HG03159 (cell line): ENCODE data around the gene C10orf53.

Source experiments
- ATAC-seq: cut with Tn5 transposase; IDR thresholded peaks from one replicate; pipeline ENCODE4 v1.9.1; 2021; ENCODE audit warnings: mild to moderate bottlenecking, moderate library complexity; ENCODE audit not compliant: unreplicated experiment

C10orf53 gene

DNA sequence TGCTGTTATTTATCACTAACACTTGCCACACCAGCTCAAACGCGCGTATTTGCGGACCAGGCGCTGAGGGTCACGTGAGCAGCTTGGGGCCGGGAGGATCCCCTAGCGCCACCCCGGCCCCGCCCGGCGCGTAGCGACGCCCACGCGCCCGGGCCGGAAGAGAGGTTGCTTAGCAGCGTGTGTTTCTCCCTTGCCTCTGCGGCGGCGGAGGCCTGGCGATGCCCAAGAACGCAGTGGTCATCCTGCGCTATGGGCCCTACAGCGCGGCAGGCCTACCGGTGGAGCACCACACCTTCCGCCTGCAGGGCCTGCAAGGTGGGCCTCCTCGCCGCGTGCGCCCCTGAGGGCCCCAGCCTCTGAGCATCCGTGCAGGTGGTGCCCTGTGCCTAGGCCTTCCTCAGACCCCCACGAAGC lies at the start of gene C10orf53:
Gene C10orf53, plus strand, starts transcription at position 172 of the 414 bp plus-strand sequence. Its CDS starts 47 bp downstream, at position 219.
- no peak for ATAC-seq

- no peak for ATAC-seq
These were observed 47.5 kb upstream of the C10orf53 start for GRCh38 chr10:49631975-49632374.

DNA sequence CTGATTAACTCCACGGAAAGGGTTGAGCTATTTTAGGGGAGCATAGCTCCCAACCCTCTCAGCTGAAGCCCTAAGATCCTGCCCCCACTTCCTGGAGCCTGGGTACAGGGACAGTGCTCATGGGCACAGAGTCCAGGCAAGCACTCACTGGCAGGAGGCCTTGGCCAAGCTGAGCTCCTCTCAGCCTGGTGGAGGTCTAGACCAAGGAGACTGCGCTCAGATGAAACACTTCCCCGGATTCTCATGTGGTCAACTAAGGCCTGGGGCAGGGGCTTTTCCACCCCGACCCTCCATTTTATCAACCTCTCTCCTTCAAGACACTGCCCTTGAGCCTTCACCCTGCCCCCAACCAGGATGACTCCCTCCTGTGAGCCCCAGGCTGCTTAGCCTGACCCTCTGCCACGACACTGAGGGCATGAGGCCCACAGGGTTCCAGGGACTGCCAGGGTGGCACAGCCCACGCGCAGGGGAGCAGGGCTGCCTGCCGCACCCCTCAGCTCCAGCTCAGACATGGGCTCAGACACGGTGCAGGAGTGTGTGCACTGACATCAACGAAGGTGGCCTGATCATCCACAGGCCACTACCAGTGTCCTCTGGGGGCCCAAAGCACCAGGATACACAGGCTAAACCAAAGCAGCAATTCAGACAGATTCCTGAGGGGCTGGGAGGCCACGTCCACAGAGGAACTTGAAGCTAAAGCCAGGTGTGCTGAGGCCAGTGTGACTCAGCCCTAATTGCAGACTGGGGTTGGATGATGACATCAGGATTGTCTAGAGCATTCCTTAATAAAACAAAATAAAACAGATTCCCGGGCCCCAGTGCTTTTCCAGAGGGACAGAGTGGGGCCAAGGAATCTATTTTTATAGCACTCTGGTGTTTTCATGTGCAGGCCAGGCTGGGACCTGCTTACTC lies 46.8 kb upstream of the C10orf53 start:
- ATAC-seq: no peak

DNA sequence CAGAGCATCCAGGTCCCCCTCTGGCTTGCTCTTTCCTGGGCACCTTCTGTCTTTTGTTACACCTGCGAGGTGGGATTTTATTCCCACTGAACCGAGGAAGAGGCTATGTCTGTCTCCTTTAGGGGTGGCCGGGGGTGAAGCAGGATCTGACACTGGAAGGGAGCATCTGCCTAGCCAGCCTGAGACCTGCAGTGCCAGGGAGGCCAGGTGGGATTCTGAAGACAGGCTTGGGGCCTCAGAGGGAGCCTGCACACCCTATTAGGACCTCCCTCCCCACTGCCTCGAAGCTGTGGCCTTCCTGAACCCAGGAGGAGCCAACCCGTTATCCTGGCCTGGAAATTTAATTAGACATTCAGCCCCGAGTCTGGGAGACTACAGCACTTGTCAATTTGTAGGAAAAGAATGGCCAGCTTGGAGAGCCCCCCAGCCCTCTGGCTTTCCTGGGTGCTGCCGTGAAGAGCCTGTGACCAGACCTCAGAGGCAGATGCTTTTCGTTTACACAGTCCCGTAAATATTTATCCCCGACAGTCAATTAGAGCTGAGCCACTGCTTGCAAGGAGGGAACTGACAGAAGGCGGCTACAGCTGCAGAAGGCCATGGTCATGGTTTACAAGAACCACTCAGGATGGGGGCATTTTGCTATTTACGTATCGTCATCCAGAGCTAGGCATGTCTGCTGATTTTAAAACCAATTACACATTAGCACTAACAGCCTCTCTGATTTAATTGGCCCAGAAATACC lies 46.0 kb upstream of the C10orf53 start:
- ATAC-seq: no peak

- ATAC-seq: no peak
These were observed 45.3 kb upstream of the C10orf53 start for GRCh38 chr10:49634069-49634660.

- ATAC-seq: no peak
These were observed 37.1 kb upstream of the C10orf53 start for GRCh38 chr10:49642311-49642710.

DNA sequence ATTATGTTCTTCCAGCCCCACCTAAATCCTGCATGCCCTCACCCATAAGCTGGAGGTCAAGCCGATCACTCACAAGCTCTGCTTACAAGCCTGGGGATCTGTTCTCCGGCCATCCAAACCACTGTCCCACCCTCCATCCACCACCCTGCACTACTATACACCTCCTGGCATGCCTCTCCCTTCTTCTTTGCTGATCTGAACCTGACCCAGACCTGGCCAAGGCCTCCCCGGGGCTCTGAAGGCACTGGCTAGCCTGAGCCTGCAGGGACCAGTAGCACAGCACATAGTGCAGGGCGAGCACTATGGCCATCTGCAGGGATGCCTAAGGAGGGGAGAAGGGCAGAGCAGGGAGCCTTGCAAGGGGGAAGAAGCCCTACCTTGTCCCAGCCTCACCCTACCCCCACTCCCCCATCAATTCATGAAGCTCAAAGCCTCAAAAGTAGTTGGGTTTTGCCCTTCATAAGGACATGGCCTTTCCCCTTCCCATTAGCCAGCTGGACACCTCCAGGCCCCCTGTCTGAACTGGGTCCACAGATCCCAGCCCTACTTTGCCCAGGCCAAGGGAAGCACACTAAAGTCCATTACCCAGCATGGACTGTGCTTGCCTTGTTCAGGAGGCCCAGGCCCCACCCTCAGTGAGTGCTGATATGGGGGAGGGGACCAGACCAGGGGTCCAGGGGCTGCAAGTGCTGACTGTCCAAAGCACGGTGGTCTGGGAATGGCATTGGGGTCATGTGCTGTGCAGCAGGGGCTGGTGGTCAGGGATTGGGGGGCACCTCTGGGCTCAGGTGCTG lies 36.0 kb upstream of the C10orf53 start:
- no peak for ATAC-seq

- ATAC-seq: no peak
These were observed 35.3 kb upstream of the C10orf53 start for GRCh38 chr10:49644035-49644646.

DNA sequence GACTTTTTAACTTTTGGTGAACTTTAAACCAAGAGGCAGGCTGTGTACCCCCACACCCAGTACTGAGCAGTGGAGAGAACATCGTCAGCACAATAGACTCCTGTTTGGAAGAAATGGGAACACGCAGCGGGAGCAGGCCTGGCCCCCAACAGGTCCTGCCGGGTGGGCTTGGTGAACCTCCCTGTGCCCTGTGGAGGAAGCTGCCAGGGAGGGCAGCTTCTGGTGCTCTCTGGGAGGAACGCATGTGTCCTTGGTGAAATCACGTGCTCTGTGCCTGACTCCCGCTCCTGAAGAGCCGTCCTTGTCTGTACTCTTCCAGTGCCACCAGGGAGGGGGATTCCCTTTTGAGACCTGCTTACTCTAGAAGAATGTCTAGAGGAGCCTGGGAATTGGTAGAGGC lies 34.0 kb upstream of the C10orf53 start:
- ATAC-seq: no peak

- ATAC-seq: no peak
These were observed 33.3 kb upstream of the C10orf53 start for GRCh38 chr10:49645871-49646870.

- ATAC-seq: no peak
These were observed 31.9 kb upstream of the C10orf53 start for GRCh38 chr10:49647554-49647953.

GRCh38 chr10:49647985-49648795 lies 31.3 kb upstream of the C10orf53 start:
- ATAC-seq: no peak

DNA sequence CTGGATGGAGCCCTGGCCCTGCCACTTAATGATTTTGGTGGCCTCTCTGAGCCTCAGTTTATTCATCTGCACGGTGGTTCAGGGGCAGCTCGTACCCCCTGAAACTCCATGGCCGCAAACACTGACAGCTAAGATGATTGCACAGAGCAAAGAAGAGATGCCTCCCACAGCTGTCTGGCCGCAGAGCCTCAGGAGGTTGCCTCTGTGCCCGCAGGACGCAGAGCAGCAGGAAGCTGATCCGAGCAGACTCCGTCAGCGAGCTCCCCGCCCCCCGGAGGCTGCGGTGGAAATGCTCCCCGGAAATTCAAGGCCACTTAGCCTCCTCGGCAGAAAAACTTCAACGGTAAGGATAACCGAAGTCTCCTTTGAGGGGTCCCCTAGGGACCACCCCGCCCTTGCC lies 30.2 kb upstream of the C10orf53 start:
- ATAC-seq: no peak

DNA sequence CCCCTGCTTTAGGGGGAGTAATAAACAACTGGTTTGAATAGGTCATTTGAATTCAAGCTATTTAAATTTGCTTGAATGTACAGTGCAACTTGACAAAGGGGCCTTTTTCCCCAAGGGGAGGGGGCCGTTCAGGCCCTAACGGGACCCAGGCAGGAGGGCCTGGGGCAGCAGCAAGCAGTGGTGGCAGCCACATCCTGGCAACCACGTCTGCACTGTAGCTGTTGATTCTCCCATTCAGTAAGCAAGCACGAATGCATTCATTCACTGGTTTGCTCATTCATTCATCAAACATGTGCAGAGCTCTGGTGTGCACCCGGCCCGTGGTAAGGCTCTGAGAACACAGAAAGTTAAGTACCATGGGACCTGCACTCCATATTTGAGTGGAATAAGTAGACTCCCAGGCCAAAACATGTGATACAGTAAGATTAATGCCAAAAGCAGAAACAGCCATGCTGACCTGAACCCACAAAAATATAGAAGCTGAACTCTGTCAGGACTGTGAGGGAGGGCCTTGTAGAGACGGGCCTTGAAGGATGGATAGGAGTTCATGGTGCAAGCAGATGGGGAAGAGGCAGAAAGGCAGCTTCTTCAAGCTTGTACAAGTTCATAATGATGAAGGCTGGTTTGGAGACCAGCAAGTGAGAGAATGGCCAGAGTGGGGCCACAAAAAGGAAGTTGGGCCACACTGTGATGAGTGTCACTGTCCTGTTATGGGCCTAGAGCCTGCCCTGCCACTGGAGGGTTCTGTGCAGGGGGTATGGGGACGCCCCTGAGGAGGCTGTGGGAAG lies 29.3 kb upstream of the C10orf53 start:
- ATAC-seq: no peak

GRCh38 chr10:49650724-49651034 lies 28.8 kb upstream of the C10orf53 start:
- no peak for ATAC-seq

DNA sequence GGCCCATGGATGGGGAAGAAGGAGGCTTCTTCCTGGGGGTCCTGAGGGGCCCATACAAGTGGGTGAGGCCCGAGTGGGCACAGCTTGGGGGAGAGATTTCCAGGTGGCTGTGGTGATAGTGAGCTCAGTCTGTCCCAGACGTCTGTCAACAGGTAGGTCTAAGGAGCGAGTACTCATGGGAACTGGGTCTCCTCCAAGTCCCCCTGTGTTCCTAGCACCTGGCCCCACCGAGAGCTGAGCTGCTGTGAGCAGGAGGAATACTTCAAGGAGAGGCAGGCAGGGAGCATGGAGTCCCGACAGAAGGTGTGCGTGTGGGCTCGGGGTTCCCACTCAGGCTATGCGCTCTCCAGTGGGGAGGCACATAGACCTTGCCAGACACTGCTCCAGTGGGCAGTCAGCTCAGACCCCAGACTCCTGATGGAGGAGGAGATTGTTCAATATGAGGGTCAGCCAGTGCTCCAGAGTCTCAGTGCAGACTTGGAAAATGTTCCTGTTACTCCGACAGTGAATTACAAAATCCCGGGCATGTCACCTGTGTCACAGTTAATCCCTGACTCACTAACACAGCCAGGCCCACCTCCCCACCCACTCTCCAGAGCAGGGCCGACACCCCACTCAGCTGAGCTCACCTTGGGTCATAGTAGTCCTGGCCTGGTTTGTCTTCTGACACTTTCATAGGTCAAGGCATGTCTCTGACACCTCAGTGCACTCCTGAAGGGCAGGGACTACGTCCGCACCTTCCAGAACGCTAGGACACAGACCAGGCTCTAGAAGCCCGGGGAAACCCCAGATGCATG lies 28.2 kb upstream of the C10orf53 start:
- ATAC-seq: no peak

DNA sequence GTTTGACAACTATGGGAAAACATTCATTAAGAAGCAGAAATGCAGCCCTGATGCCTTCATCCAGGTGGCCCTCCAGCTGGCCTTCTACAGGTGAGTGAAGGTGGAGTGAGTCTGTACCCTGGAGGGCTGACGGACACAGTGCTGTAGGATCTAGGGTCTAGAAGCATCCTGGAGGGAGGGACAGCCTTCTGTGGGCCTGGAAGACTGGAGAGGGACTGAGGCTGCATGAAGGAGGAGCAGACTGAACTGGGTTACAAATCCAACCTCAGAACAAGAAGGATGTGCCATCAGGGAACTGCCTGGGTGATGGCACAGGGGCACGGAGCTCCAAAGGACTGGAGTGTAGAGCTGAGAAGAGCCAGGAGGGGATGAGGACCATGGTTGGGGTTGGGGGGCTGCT lies 27.5 kb upstream of the C10orf53 start:
- no peak for ATAC-seq
